HCT116 (cell line): Measurements from ENCODE around the gene CHEK2. TPM values are rescaled to one million over a fixed set of nuclear protein-coding genes. Genes with fewer than 3 reads are reported as not detected.

ENCODE experiments used
- ATAC-seq: fragments of 200-7000 bp; cut with Tn5 transposase; 2 replicates; pipeline ENCODE4 v1.9.1; 2020; ENCODE audit warnings: mild to moderate bottlenecking, moderate library complexity
- BruUV-seq: library from RNA; stranded (reverse); fragments of 400-500 nt; replicated peaks from 2 replicates; lab custom pipeline; 2021; lab: Mats Ljungman, UMichigan
- CTCF ChIA-PET: fragments of 300-600 bp; sonication (Branson Sonifier 250); formaldehyde crosslinking; loops from one replicate; lab custom pipeline; 2021; ENCODE audit warnings: antibody characterized with exemption; lab: Charles Lee
- POLR2A ChIA-PET: fragments of 300-600, 350-600 bp; sonication (Branson Sonifier 250); formaldehyde crosslinking; loops from one replicate; lab custom pipeline; 2021; ENCODE audit warnings: antibody characterized with exemption; lab: Charles Lee
- RAD21 ChIA-PET, 2 experiments: fragments of 300-600 bp; sonication (Branson Sonifier 250); formaldehyde crosslinking; loops; one replicate each; lab custom pipeline; 2023; ENCODE audit warnings: low total read pairs in 2 of 2; ENCODE audit not compliant: uncharacterized antibody in 2 of 2, unreplicated experiment in 2 of 2, low non-redundant PET in 1 of 2; lab: Charles Lee
- DNase-seq: peaks from one replicate; pipeline ENCODE4 v3.0.0-alpha.2; 2010; ENCODE audit warnings: low read depth, low spot score
- H2AFZ ChIP-seq: fragments of 200-600 bp; shearing (Covaris generic), sonication (generic); 2 replicates; pipeline ENCODE4 v1.6.1; 2017; ENCODE audit warnings: low read depth, mixed run types, mixed read lengths, antibody characterized with exemption, low read length; ENCODE audit not compliant: poor library complexity, severe bottlenecking
- H3K27ac ChIP-seq: 2 replicates; pipeline ENCODE4 v1.5.1; 2012; ENCODE audit warnings: low read depth, low read length
- H3K27me3 ChIP-seq: fragments of 200-600 bp; sonication (generic); 2 replicates; pipeline ENCODE4 v1.6.1; 2016; ENCODE audit warnings: mixed run types, low read length, mixed read lengths; ENCODE audit not compliant: insufficient read depth
- H3K36me3 ChIP-seq, 2 experiments: fragments of 200-500 bp in 1 of 2; fragments of 200-600 bp in 1 of 2; sonication (Bioruptor generic) in 1 of 2; sonication (generic) in 1 of 2; 2 replicates each; pipeline versions ENCODE4 v1.5.1 to v1.6.1; 2014 to 2016; ENCODE audit warnings: low read length in 2 of 2, inconsistent platforms in 1 of 2, mixed read lengths in 1 of 2, mixed run types in 1 of 2; ENCODE audit not compliant: insufficient read depth in 2 of 2, control insufficient read depth in 1 of 2
- H3K4me1 ChIP-seq, 2 experiments: fragments of 200-600 bp in 1 of 2; sonication (generic) in 1 of 2; 2 replicates each; pipeline versions ENCODE4 v1.5.1 to v1.6.1; 2012 to 2017; ENCODE audit warnings: low read length in 2 of 2, inconsistent platforms in 1 of 2, mild to moderate bottlenecking in 1 of 2, mixed read lengths in 1 of 2, mixed run types in 1 of 2, moderate library complexity in 1 of 2; ENCODE audit not compliant: insufficient read depth in 2 of 2, control insufficient read depth in 1 of 2
- H3K4me2 ChIP-seq: fragments of 200-600 bp; sonication (generic); 2 replicates; pipeline ENCODE4 v1.6.1; 2017; ENCODE audit warnings: mixed run types, low read length, mixed read lengths
- H3K4me3 ChIP-seq, 2 experiments: fragments of 200-600 bp in 1 of 2; sonication (generic) in 1 of 2; replicated peaks in 1 of 2; 2 replicates each; pipeline ENCODE4 v1.5.1; 2011 to 2016; ENCODE audit warnings: low read length in 2 of 2, control low read depth in 1 of 2, low read depth in 1 of 2, mild to moderate bottlenecking in 1 of 2, mixed read lengths in 1 of 2, mixed run types in 1 of 2
- H3K79me2 ChIP-seq: fragments of 200-600 bp; sonication (generic); 2 replicates; pipeline ENCODE4 v1.6.1; 2017; ENCODE audit warnings: mild to moderate bottlenecking, mixed run types, low read length, moderate library complexity, mixed read lengths; ENCODE audit not compliant: insufficient read depth
- H3K9ac ChIP-seq: fragments of 200-600 bp; sonication (generic); 2 replicates; pipeline ENCODE4 v1.6.1; 2016; ENCODE audit warnings: low read length, mixed read lengths
- H3K9me2 ChIP-seq: fragments of 200-600 bp; sonication (generic), shearing (Covaris generic); 2 replicates; pipeline ENCODE4 v1.6.1; 2017; ENCODE audit warnings: mixed run types, mild to moderate bottlenecking, moderate library complexity; ENCODE audit not compliant: insufficient read depth
- H3K9me3 ChIP-seq, 2 experiments: fragments of 200-500 bp in 1 of 2; fragments of 200-600 bp in 1 of 2; sonication (Bioruptor generic) in 1 of 2; sonication (generic) in 1 of 2; 2 replicates each; pipeline ENCODE4 v1.6.1; 2014 to 2017; ENCODE audit warnings: low read length in 2 of 2, mixed read lengths in 2 of 2, inconsistent platforms in 1 of 2, low read depth in 1 of 2, mild to moderate bottlenecking in 1 of 2, mixed run types in 1 of 2, moderate library complexity in 1 of 2; ENCODE audit not compliant: control insufficient read depth in 1 of 2, insufficient read depth in 1 of 2
- H4K20me1 ChIP-seq: fragments of 200-600 bp; sonication (generic), shearing (Covaris generic); 2 replicates; pipeline ENCODE4 v1.6.1; 2017; ENCODE audit warnings: mixed run types, mild to moderate bottlenecking, moderate library complexity; ENCODE audit not compliant: insufficient read depth
- ELF1 ChIP-seq: IDR thresholded peaks from 2 replicates; pipeline ENCODE4 v1.6.1; 2012; ENCODE audit warnings: low read depth, borderline replicate concordance
- EZH2phosphoT487 ChIP-seq: fragments of 200-600 bp; IDR thresholded peaks from 2 replicates; pipeline ENCODE4 v1.6.1; 2018; ENCODE audit warnings: antibody characterized with exemption, borderline replicate concordance
- JUND ChIP-seq: IDR thresholded peaks from 2 replicates; pipeline ENCODE4 v1.6.1; 2012
- POLR2A ChIP-seq: IDR thresholded peaks from 2 replicates; pipeline ENCODE4 v1.7.0; 2011; ENCODE audit warnings: borderline replicate concordance; ENCODE audit not compliant: insufficient read depth, insufficient read length; ENCODE audit errors: extremely low read depth
- intact Hi-C: fragments of 100-400 bp; cut with micrococcal nuclease; formaldehyde crosslinking; loops from 2 replicates; pipeline ENCODE4 v1.10.0; 2022
- total RNA-seq: library from RNA; stranded (reverse); gene quantifications from one replicate; pipeline ENCODE4 v1.2.1, GENCODE V29; 2021; ENCODE audit not compliant: unreplicated experiment
- TF ChIP-seq, protein P1 (sequence below), 3 experiments: fragments of 200-600 bp in 1 of 3; sonication (generic) in 1 of 3; IDR thresholded peaks in 2 of 3; conservative IDR thresholded peaks in 1 of 3; 2 replicates each; pipeline ENCODE4 v1.5.1; 2012 to 2017; ENCODE audit warnings: low read depth in 2 of 3, low read length in 2 of 3, antibody characterized with exemption in 1 of 3, borderline replicate concordance in 1 of 3, control low read depth in 1 of 3, mild to moderate bottlenecking in 1 of 3, mixed read lengths in 1 of 3, mixed run types in 1 of 3, moderate library complexity in 1 of 3; ENCODE audit not compliant: insufficient read depth in 1 of 3
- TF ChIP-seq, protein P2 (sequence below): IDR thresholded peaks from 2 replicates; pipeline ENCODE4 v1.6.1; 2012; ENCODE audit warnings: low read depth

Gene CHEK2
- total RNA-seq, 1 experiment from 2014 or later, result 47.1 TPM

DNA sequence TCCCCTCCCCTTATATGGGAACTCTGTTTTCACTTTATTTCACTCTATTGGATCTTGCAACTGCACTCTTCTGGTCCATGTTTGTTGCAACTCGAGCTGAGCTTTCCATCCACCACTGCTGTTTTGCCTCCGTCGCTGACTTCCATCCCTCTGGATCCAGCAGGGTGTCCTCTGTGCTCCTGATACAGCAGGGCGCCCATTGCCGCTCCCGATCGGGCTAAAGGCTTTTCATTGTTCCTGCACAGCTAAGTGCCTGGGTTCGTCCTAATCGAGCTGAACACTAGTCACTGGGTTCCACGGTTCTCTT is 19.8 kb upstream of the CHEK2 start:
- Histone ChIP-seq H3K79me2 (no peaks in the 10 kb centered on the region), H2AFZ (no peak overlapping the region), H4K20me1 (no peaks in the 10 kb centered on the region), H3K36me3 (no peaks in the 10 kb centered on the region), H3K4me1 (peaks cover 5 to 7% of the 10 kb centered on the region in 2 experiments; a peak in 2 of 4 replicates), H3K9ac (no peak overlapping the region), H3K9me3 (no peaks in the 10 kb centered on the region), H3K9me2 (no peaks in the 10 kb centered on the region), H3K4me3 (no peak overlapping the region), H3K27ac (no peak overlapping the region), H3K27me3 (no peaks in the 10 kb centered on the region), H3K4me2 (no peak overlapping the region)
- RAD21 ChIA-PET, result no interaction called here
- no peak for TF ChIP-seq JUND
- TF ChIP-seq, protein P1, sequence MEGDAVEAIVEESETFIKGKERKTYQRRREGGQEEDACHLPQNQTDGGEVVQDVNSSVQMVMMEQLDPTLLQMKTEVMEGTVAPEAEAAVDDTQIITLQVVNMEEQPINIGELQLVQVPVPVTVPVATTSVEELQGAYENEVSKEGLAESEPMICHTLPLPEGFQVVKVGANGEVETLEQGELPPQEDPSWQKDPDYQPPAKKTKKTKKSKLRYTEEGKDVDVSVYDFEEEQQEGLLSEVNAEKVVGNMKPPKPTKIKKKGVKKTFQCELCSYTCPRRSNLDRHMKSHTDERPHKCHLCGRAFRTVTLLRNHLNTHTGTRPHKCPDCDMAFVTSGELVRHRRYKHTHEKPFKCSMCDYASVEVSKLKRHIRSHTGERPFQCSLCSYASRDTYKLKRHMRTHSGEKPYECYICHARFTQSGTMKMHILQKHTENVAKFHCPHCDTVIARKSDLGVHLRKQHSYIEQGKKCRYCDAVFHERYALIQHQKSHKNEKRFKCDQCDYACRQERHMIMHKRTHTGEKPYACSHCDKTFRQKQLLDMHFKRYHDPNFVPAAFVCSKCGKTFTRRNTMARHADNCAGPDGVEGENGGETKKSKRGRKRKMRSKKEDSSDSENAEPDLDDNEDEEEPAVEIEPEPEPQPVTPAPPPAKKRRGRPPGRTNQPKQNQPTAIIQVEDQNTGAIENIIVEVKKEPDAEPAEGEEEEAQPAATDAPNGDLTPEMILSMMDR (IDR thresholded peaks at IDR 0.05 in 2 of 3, conservative IDR thresholded peaks at IDR 0.05 in 1 of 3; ENCODE audit: borderline replicate concordance in 1 of 3, insufficient read depth in 1 of 3, low read depth in 2 of 3, low read length in 2 of 3), result no peak
- TF ChIP-seq, protein P2, sequence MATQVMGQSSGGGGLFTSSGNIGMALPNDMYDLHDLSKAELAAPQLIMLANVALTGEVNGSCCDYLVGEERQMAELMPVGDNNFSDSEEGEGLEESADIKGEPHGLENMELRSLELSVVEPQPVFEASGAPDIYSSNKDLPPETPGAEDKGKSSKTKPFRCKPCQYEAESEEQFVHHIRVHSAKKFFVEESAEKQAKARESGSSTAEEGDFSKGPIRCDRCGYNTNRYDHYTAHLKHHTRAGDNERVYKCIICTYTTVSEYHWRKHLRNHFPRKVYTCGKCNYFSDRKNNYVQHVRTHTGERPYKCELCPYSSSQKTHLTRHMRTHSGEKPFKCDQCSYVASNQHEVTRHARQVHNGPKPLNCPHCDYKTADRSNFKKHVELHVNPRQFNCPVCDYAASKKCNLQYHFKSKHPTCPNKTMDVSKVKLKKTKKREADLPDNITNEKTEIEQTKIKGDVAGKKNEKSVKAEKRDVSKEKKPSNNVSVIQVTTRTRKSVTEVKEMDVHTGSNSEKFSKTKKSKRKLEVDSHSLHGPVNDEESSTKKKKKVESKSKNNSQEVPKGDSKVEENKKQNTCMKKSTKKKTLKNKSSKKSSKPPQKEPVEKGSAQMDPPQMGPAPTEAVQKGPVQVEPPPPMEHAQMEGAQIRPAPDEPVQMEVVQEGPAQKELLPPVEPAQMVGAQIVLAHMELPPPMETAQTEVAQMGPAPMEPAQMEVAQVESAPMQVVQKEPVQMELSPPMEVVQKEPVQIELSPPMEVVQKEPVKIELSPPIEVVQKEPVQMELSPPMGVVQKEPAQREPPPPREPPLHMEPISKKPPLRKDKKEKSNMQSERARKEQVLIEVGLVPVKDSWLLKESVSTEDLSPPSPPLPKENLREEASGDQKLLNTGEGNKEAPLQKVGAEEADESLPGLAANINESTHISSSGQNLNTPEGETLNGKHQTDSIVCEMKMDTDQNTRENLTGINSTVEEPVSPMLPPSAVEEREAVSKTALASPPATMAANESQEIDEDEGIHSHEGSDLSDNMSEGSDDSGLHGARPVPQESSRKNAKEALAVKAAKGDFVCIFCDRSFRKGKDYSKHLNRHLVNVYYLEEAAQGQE, result no peak
- TF ChIP-seq EZH2phosphoT487, result no peak
- TF ChIP-seq ELF1, result no peak
- TF ChIP-seq POLR2A, result no peak
- POLR2A ChIA-PET, result interaction anchor here (1.4 kb wide), 1 partner anchor 39 kb away, joined by 5 read pairs; the partner anchor contains the start of gene XBP1
- BruUV-seq, result no TSS peak
- CTCF ChIA-PET, result no interaction called here
- DNase-seq, result no peak
- ATAC-seq, result no peak
- intact Hi-C loops, result no loop called here
